Calu3 (cell line): ENCODE results near the gene PTPRN2. TPM values are rescaled to one million over a fixed set of nuclear protein-coding genes. Genes with fewer than 3 reads are reported as not detected.
"Not testable (repeated sequence)": the region's sequence is repeated elsewhere in the genome, so short reads cannot be mapped to it uniquely, and the experiment has no call there.

Experiments
- BruUV-seq: library from RNA; stranded (reverse); fragments of 400-500 nt; replicated peaks from 2 replicates; lab custom pipeline; 2021; lab: Mats Ljungman, UMichigan
- CTCF ChIA-PET: fragments of 300-600 bp; sonication (Branson Sonifier 250); formaldehyde crosslinking; loops from one replicate; lab custom pipeline; 2022; ENCODE audit warnings: antibody characterized with exemption; lab: Charles Lee
- DNase-seq: peaks from one replicate; pipeline ENCODE4 v3.0.0; 2022
- H3K27ac Mint-ChIP-seq: one replicate; pipeline ENCODE4 v1.8.0; 2022; ENCODE audit warnings: mixed read lengths; ENCODE audit not compliant: unreplicated experiment
- H3K27me3 Mint-ChIP-seq: one replicate; pipeline ENCODE4 v1.8.0; 2022; ENCODE audit warnings: mixed read lengths; ENCODE audit not compliant: unreplicated experiment
- H3K36me3 Mint-ChIP-seq: one replicate; pipeline ENCODE4 v1.8.0; 2022; ENCODE audit warnings: mild to moderate bottlenecking, moderate library complexity, mixed read lengths; ENCODE audit not compliant: insufficient read depth, unreplicated experiment
- H3K4me1 Mint-ChIP-seq: one replicate; pipeline ENCODE4 v1.8.0; 2022; ENCODE audit warnings: mild to moderate bottlenecking, low read depth, mixed read lengths; ENCODE audit not compliant: unreplicated experiment
- H3K4me3 Mint-ChIP-seq: one replicate; pipeline ENCODE4 v1.8.0; 2022; ENCODE audit warnings: mild to moderate bottlenecking, low read depth, moderate library complexity, mixed read lengths; ENCODE audit not compliant: unreplicated experiment
- H3K9me3 Mint-ChIP-seq: one replicate; pipeline ENCODE4 v1.8.0; 2022; ENCODE audit warnings: low read depth, mixed read lengths; ENCODE audit not compliant: unreplicated experiment
- CTCF ChIP-seq: fragments of 200-600 bp; IDR thresholded peaks from one replicate; pipeline ENCODE4 v1.8.0; 2022; ENCODE audit warnings: antibody characterized with exemption; ENCODE audit not compliant: unreplicated experiment
- intact Hi-C: fragments of 100-400 bp; cut with micrococcal nuclease; formaldehyde crosslinking; loops from one replicate; pipeline ENCODE4 v1.10.0; 2022; ENCODE audit not compliant: unreplicated experiment
- total RNA-seq: library from RNA; stranded (reverse); gene quantifications from 2 replicates; pipeline ENCODE4 v1.2.3, GENCODE V29; 2022

Gene PTPRN2
- total RNA-seq, 1 experiment from 2014 or later, result 2.0 TPM

GRCh38 chr7:158377800-158378623 is 209.6 kb downstream of the PTPRN2 start:
- no TSS peak for BruUV-seq

GRCh38 chr7:158376839-158377186 is 210.8 kb downstream of the PTPRN2 start:
- H3K27me3 Mint-ChIP-seq, BruUV-seq, H3K27ac Mint-ChIP-seq, H3K4me3 Mint-ChIP-seq, H3K36me3 Mint-ChIP-seq, intact Hi-C loops, H3K4me1 Mint-ChIP-seq, H3K9me3 Mint-ChIP-seq, CTCF ChIA-PET, DNase-seq: not testable (repeated sequence)

More at GRCh38 chr7:158377800-158378623, 209.6 kb downstream of the PTPRN2 start:
- Mint-ChIP-seq H3K4me1 (peaks cover 7% of the 10 kb centered on the region), H3K27me3 (peaks cover 9% of the 10 kb centered on the region), H3K36me3 (no peaks in the 10 kb centered on the region), H3K9me3 (peaks cover 5% of the 10 kb centered on the region), H3K27ac (no peak overlapping the region), H3K4me3 (no peak overlapping the region)
- intact Hi-C loops, result no loop called here
- CTCF ChIA-PET, result no interaction called here
- DNase-seq, result no peak
- TF ChIP-seq CTCF, result no peak

GRCh38 chr7:158376146-158376838 is 211.3 kb downstream of the PTPRN2 start:
- H3K27me3 Mint-ChIP-seq, result not testable (repeated sequence)

GRCh38 chr7:158375034-158375433 is 212.6 kb downstream of the PTPRN2 start:
- Mint-ChIP-seq H3K27me3 (peaks cover 9% of the 10 kb centered on the region), H3K4me3 (no peak overlapping the region), H3K9me3 (peaks cover 7% of the 10 kb centered on the region), H3K4me1 (peaks cover 7% of the 10 kb centered on the region), H3K27ac (no peak overlapping the region), H3K36me3 (no peaks in the 10 kb centered on the region)
- CTCF ChIA-PET, result no interaction called here
- intact Hi-C loops, result no loop called here
- no peak for TF ChIP-seq CTCF
- BruUV-seq, result no TSS peak
- DNase-seq, result no peak

More at GRCh38 chr7:158376146-158376838, 211.3 kb downstream of the PTPRN2 start:
- H3K27ac Mint-ChIP-seq, H3K9me3 Mint-ChIP-seq, intact Hi-C loops, BruUV-seq, H3K36me3 Mint-ChIP-seq, H3K4me3 Mint-ChIP-seq, DNase-seq, H3K4me1 Mint-ChIP-seq, CTCF ChIA-PET: not testable (repeated sequence)

- no peak for DNase-seq
- Mint-ChIP-seq H3K9me3 (peaks cover 5% of the 10 kb centered on the region), H3K4me3 (no peak overlapping the region), H3K4me1 (peaks cover 7% of the 10 kb centered on the region), H3K27me3 (peaks cover 9% of the 10 kb centered on the region), H3K27ac (no peak overlapping the region), H3K36me3 (no peaks in the 10 kb centered on the region)
- CTCF ChIA-PET, result no interaction called here
- no peak for TF ChIP-seq CTCF
- no TSS peak for BruUV-seq
- intact Hi-C loops, result no loop called here
Measured at GRCh38 chr7:158374586-158374985, 213.0 kb downstream of the PTPRN2 start.
